Germinal center (tissue), 1 donor: ENCODE measurements around the gene MYH8.

ENCODE experiments used
- DNase-seq: peaks from one replicate; pipeline ENCODE4 v3.0.0; 2012; ENCODE audit warnings: mixed read lengths, low spot score

Gene MYH8

GRCh38 chr17:10421900-10422542 is at the start of gene MYH8:
TSS of gene MYH8 (minus strand) at chr17:10421950. CDS start at chr17:10420227, 1,723 bp downstream.
- no peak for DNase-seq

DNA sequence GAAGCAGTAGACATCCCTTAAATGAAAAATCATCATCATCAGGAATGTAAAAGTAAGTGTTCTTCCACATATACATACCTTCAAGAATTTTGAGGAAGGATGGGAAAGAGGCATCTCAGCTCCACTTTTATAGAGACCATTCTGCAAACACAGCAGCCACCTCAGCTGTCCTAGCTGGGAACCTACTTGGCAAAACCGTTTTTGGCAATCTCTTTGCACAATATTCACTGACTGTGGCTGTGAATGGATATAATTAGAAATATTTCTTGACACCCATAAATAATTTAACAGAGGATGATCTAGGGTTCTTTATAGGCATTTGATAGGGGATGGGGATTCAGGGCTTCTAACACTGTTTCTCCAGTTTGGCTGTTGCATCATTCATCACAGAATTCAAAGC is 47.7 kb upstream of the MYH8 start, which contains the start of gene MYH4:
MYH4 (minus strand) TSS at position 101 of the 400 bp plus-strand sequence. CDS start 2,814 bp downstream, outside the sequence.
- no peak for DNase-seq

DNA sequence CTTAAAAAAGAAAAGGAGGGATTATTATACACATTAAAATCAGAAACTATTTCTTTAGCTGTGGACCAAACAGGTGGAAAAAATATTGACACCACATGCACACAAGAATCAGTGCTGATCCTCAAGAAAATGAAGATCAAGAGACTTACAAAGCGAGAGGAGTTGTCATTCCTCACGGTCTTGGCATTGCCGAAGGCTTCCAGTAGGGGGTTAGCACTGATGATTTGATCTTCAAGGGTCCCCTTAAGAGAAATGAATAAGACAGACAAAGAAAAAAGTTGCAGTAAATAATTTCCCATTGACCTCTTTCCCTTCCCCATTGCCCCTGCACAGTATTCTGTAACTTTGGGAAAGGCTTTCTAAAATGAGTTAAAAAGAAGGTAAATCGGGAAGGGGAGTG is 41.7 kb upstream of the MYH8 start:
- no peak for DNase-seq

DNA sequence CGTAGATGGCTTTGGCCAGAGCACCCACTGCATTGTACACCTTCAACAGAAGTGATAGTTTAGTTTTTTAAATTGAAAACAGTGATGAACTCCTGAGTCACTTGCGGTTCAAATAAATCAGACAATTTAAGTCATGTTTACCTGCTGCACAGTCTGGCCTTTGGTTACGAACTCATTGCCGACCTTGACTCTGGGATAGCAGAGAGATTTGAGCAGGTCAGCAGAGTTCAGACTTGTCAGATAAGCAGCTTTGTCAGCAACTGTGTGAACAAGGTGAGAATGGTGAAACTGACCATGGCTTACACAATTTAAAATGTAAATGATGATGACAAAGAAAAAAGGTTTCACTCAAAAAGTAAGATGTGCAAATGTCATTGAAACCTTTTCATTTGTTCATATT is 38.3 kb upstream of the MYH8 start:
- no peak for DNase-seq

DNA sequence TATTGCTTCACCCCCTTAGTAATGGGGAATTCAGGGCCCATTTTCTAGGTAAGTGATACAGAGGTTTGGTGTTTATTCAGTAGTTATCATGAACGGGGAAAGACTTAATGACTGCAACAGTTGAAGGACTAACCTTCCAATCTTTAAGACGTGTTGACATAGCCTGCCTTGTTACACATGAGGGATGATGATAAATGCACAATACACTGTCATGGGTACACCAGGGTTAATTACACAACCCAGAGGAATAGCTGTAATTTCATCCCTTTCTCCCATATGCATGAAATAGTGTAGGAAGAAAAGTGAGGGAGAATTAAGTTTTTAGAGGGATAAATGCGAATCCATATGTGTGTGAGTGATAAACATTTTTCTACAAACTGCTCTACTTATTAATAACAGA is 37.0 kb upstream of the MYH8 start:
- DNase-seq = no peak

DNA sequence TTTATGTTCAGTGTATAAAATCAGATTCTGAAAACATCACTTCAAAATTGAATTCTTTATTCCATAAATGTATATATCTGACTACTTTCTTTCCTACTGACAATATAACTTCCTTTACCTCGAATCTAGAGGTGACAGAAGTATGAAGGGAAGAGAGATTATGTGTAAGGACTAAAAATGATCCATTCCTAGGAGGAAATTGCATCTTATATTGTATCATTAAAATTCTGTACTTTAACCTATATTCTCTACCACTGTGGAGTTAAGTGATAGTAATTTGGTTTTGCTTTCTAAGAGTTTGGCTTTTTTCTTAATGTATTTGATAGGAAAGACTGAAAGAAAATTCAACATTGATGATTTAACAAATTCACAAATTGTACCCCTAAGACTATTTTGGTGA is 36.2 kb upstream of the MYH8 start:
- no peak for DNase-seq

- no peak for DNase-seq
Measured at GRCh38 chr17:10447026-10447931, 25.5 kb upstream of the MYH8 start.

GRCh38 chr17:10439816-10440215 is 18.1 kb upstream of the MYH8 start:
- no peak for DNase-seq

GRCh38 chr17:10435096-10435495 is 13.3 kb upstream of the MYH8 start:
- DNase-seq = no peak

GRCh38 chr17:10429421-10430045 is 7.8 kb upstream of the MYH8 start:
- DNase-seq = no peak

GRCh38 chr17:10428781-10429180 is 7.0 kb upstream of the MYH8 start:
- DNase-seq = no peak

DNA sequence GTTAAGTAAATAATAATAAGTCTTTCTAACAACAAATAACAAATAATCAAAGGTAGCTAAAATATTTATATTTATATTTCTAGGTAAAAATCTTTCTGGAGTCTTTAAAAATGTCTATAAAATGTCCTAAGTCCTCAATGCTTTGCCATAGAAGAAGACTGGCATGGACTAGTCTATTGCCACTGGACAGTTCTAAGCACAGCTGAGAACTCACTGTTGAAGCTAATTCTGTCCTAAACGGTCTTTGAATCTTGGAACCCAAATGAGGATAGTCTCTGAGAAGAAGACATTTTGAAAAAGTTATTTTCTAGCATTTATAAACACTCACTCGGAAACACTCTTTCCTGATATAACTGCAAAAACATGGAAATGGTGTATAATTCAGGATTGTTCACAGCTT is 539 bp downstream of the MYH8 start:
- no peak for DNase-seq

DNA sequence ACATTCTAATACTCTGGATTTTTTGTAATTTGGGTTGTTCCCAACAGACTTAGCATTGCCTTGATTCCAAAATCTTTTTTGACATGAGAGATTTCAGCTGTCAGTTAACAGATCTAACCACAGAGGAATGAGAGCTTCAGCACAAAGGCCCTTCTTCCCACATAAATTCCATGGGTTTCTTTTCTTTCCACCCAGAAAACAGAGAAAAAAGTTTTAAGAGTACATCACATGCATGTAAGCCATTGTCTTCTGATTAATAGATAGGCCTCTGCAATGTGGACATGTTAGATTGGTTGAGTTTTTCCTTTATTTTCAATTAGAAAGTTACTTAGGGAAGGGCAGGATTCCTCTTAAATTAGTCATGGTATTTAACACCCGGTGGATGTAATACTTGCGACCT is 939 bp downstream of the MYH8 start:
- no peak for DNase-seq

DNA sequence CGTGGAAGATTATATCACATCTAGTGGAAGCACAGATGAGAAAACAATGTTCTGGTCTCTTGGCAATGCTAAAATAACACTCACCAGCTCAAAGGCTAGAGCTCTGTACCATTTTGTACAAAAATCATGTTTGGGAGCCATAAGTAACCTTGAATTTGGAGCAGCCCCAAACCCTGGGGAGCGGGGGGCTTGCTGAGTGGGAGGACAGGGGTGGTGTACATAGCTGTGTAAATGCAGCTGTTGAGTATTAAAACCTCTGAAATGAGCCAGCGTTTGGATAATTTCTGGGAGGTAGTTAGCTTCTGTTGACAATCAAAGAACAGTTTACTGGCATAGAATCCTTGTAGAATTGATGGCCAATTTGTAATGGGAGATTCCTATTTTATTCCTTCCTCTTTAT is 4.3 kb downstream of the MYH8 start:
- no peak for DNase-seq

- no peak for DNase-seq
Measured at GRCh38 chr17:10415161-10415560, 6.6 kb downstream of the MYH8 start.

GRCh38 chr17:10403589-10403988 is 18.2 kb downstream of the MYH8 start:
- no peak for DNase-seq

DNA sequence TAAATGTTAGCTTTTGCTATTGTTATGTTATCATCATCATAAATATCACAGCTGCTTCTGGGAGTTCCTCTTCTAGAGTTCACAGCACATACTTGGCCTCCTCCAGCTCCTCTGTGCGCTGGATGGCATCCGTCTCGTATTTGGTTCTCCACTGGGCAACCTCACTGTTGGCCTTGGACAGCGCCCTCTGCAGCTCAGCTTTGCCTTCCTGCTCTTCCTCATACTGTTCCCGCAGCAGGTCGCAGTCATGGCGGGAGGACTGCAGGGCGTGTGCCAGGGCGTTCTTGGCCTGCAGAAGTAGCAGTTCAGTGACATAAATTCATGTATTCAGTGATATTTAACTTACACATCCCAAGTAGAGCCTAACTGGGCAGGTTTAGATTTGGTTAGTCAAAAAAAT is 23.4 kb downstream of the MYH8 start:
- no peak for DNase-seq

- no peak for DNase-seq
Measured at GRCh38 chr17:10396524-10397163, 25.1 kb downstream of the MYH8 start.

DNA sequence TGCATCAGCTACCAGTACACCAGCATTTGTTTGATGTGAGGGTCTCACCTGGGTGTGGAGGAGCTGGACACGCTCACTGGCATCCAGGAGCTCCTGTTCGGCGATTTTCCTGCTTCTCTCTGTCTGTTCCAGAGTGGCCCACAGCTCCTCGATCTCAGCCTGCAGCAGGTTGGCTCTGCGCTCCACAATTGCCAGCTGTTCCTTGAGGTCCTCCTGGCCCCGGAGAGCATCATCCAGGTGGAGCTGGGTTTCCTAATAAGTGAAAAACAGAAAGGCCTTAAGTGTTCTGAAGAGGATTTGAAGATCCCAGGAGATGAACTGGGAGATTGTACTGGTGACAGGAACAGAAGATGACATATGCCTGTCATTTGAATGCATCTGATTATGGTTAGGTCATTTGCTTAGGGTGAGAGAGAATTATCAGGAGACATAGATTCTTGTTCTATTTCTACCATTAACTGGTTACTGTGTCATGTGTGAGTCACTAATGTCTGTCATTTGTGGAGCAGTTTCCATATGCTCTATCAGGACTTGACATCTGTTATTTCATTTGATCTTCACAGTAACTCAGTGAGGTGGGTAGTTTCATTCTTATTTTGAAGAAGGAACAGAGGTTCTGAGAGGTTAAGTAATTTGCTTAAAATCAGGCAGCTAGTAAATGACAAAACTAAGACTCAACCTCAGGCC is 27.4 kb downstream of the MYH8 start:
- DNase-seq = no peak

- no peak for DNase-seq
Measured at GRCh38 chr17:10392880-10393279, 28.9 kb downstream of the MYH8 start.

GRCh38 chr17:10385871-10386270 is 35.9 kb downstream of the MYH8 start:
- DNase-seq = no peak

DNA sequence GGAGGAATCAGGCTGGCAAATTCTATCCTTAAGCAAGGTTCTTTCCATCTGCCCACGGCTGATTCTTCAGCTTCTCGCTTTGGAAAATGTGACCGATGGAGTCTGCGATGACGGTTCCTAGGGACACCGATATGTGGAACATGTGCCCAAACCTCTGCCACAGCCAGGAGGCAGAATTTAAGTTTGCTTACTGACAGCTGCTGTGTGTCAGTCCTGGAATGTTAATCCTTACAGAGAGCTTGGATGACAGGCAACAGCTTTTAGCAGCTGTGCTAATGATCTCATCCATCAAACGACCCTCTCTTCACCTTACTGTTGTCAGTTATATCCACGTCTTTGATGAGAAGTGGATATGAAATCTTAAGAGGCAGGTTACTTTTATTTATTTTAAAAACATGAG is 37.6 kb downstream of the MYH8 start:
- DNase-seq = no peak
